K562 (cell line): ENCODE measurements around the gene PRXL2A.

Experiments used
- JUNB ChIP-seq: fragments of 450-650 bp; formaldehyde crosslinking; conservative IDR thresholded peaks from 2 replicates; pipeline ENCODE4 v1.4.0; 2020; ENCODE audit warnings: mild to moderate bottlenecking
- MAFK ChIP-seq: IDR thresholded peaks from 2 replicates; pipeline ENCODE4 v1.6.1; 2011; ENCODE audit warnings: low read length, improper control_type of control experiment
- NBN ChIP-seq: fragments of 450-650 bp; IDR thresholded peaks from 2 replicates; pipeline ENCODE4 v1.6.1; 2016; ENCODE audit warnings: low read depth, mild to moderate bottlenecking
- PHTF2 ChIP-seq: fragments of 250-450 bp; sonication (Bioruptor Pico); IDR thresholded peaks from 2 replicates; pipeline ENCODE4 v1.5.0; 2021; ENCODE audit warnings: mild to moderate bottlenecking
- RFX1 ChIP-seq: fragments of 450-650 bp; IDR thresholded peaks from 2 replicates; pipeline ENCODE4 v1.6.1; 2016; ENCODE audit warnings: mild to moderate bottlenecking, moderate library complexity
- SP1 ChIP-seq: sonication (generic); formaldehyde crosslinking; IDR thresholded peaks from 2 replicates; pipeline ENCODE4 v1.8.1; 2022; ENCODE audit warnings: mild to moderate bottlenecking, missing genetic modification reagents
- SREBF2 ChIP-seq: sonication (generic); formaldehyde crosslinking; IDR thresholded peaks from 2 replicates; pipeline ENCODE4 v1.4.0; 2020; ENCODE audit warnings: mild to moderate bottlenecking, missing genetic modification reagents
- STAT5B ChIP-seq: fragments of 250-450 bp; sonication (Bioruptor Pico); IDR thresholded peaks from 2 replicates; pipeline ENCODE4 v1.8.0; 2021; ENCODE audit warnings: mild to moderate bottlenecking, inconsistent platforms

DNA sequence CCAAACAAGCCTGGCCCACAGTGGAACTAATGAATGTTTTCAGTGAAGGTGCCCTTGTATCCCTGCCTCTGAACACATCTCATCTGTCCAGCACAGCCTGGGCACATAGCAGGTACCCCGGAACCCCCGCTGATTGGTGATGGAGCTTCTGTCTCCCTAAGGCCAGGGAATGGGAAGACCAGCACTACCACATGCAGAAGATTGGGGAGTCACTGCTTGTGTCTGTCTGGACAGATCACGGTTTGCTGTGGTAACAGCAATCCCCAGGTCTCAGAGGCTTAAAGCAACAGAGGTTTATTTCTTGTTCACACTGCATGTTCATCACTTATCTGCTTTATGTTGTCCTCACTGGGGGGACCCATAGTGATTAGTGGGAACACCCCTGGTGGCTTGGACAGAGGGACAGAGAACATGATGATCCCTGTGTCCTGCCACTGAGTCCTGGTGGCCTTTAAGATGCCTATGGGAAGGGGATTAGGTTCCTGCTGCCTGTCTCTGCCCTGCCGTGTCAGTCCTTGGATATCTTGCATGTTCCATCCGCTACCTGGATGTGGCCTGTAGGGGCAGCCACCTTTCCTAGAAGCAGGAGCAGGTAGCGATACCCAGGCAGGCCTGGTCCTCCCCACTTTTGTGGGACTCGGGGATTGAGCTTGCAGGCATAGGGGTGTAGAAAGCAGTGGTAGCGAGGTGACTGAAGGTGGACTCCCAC lies 49.4 kb downstream of the PRXL2A start:
- TF ChIP-seq SP1 (CRISPR knock-in tag) (no peak), PHTF2 (CRISPR knock-in tag) (no peak), SREBF2 (CRISPR knock-in tag) (no peak), STAT5B (CRISPR knock-in tag) (no peak), MAFK (no peak), NBN (no peak), JUNB (CRISPR knock-in tag) (no peak), RFX1 (no peak)
